ENCODE data around the gene EEPD1. TPM values are rescaled to one million over a fixed set of nuclear protein-coding genes. Genes with fewer than 3 reads are reported as not detected.
A peak's percentile ranks its signal among the peaks of the same experiment; 100 is the strongest.

The EEPD1 gene
- total RNA-seq, 1 donor from 2014 or later = 5.1 TPM

DNA sequence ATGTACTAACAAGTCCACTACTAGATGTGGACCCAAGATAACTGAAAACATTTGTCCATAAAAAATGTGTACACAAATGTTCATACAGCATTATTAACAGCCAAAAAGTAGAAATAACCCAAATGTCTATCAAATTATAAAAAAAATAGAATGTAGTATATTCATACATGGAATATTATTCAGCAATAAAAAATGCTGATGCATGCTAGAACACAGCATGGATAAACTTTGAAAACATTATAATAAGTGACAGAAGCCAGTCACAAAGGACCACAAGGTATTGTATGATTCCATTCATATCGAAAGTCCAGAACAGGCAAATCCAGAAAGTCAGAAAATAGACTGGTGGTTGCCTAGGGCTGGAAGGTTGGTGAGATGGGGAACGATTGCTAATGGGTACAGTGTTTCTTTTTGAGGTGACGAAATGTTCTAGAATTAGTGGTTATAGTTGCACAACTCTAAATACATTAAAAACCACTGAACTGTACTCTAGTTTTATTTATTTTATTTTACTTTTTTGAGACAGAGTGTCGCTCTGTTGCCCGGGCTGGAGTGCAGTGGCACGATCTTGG, 193.3 kb downstream of the EEPD1 start:
- no peak for DNase-seq

DNA sequence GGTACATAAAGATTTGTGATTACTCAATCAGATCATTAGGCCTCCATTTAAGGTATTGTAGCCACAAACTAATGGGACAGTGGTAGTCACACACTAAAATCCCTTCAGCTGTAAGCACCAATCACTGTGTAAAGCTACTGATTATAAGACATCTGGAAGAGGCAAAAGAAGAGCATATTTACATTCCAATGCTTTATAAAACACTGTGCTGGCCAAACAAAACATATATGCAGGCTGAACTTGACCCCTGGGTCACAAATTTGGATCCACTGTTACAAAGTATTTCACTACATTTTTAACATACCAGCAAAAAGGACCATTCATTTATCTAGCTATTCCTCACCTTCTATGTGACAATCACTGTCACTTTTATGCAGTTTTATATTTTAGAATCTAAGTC, 195.2 kb downstream of the EEPD1 start:
- DNase-seq = peak; percentile 12

DNA sequence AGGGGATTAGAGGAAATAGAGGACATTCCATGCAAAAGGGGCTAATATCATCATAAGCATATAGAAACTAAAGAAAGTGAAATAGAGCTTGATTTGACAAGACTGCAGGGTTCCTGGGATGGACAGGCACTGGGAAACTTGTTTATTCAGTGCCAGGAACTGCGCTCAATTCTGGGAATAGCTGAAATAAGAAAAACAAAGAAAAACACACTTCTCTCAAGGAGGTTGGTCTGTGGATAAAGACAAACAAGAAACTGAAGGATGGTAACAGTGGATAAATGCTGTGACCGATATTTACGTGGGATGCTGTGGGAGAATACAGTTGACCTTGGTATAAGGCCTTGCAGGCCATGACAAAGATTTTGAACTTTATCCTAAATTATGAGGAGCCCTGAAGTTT, 195.7 kb downstream of the EEPD1 start:
- DNase-seq = no peak

DNA sequence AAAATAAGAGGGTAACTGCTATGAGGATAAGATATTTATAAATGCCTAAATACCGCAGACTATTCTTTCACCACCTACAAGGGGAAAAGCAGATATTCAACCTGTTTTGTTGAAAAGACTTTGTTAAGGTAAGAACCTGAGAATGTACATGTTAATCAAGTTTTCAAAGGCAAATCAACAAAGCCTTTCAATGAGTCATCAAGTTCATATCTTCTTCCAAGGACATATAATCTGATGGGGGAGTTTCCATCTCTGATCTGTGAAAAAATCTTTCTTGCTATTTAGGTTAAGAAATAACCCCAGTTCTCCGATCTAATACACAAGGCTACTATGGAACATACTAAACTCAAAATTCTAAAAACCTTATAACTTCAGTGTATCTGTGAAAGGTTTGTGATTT, 196.6 kb downstream of the EEPD1 start:
- no peak for DNase-seq

Other genes with a start within 250 kb of the EEPD1 start
- gene ANLN, start 236.6 kb downstream of the EEPD1 start, total RNA-seq = 21.6 and 95.5 TPM in 2 replicates

All from dermis blood vessel endothelial cell (primary cell).